Stomach (tissue), 9 donors: ENCODE data around the gene GLT8D1. TPM values are rescaled to one million over a fixed set of nuclear protein-coding genes. Genes with fewer than 3 reads are reported as not detected.

Source experiments
- DNase-seq, 2 donors: peaks; one replicate each; pipeline versions ENCODE4 v3.0.0 to v3.0.0-alpha.2; 2013 to 2019
- H3K27ac ChIP-seq, 5 donors: fragments of 200-600 bp in 4 of 5; sonication (generic) in 4 of 5; one replicate each; pipeline ENCODE4 v1.5.1; 2013 to 2019; ENCODE audit warnings: mild to moderate bottlenecking in 1 of 5, moderate library complexity in 1 of 5
- H3K27me3 ChIP-seq, 3 donors: fragments of 200-600 bp; sonication (generic); one replicate each; pipeline ENCODE4 v1.5.1; 2017 to 2019; ENCODE audit warnings: mixed run types in 1 of 3
- H3K36me3 ChIP-seq, 4 donors: fragments of 200-600 bp; sonication (generic); 1 replicate in 3 of 4; 2 replicates in 1 of 4; pipeline ENCODE4 v1.5.1; 2016 to 2019
- H3K4me1 ChIP-seq, 4 donors: fragments of 200-600 bp; sonication (generic); one replicate each; pipeline ENCODE4 v1.5.1; 2016 to 2019
- H3K4me3 ChIP-seq, 4 donors: fragments of 200-600 bp; sonication (generic) in 3 of 4; one replicate each; pipeline ENCODE4 v1.5.1; 2016 to 2019; ENCODE audit warnings: mild to moderate bottlenecking in 1 of 4
- H3K9me3 ChIP-seq, 4 donors: fragments of 200-600 bp; sonication (generic); one replicate each; pipeline ENCODE4 v1.5.1; 2016 to 2019
- EP300 ChIP-seq: sonication (generic); formaldehyde crosslinking; IDR thresholded peaks from one replicate; pipeline ENCODE4 v1.6.1; 2017; ENCODE audit warnings: antibody characterized with exemption
- POLR2A ChIP-seq, 4 donors: fragments of 450-650 bp; IDR thresholded peaks; one replicate each; pipeline ENCODE4 v1.6.1; 2016; ENCODE audit warnings: antibody characterized with exemption in 4 of 4, control low read depth in 2 of 4, mild to moderate bottlenecking in 1 of 4, moderate library complexity in 1 of 4
- POLR2AphosphoS5 ChIP-seq, 3 donors: sonication (generic); formaldehyde crosslinking; IDR thresholded peaks; one replicate each; pipeline ENCODE4 v1.6.1; 2016; ENCODE audit warnings: antibody characterized with exemption in 3 of 3
- WGBS, 5 donors: extraction: QIAGEN DNeasy Blood & Tissue Kit in 3 of 5; methylation state at CpG; one replicate each; pipeline versions ENCODE4 v1.1.5 to v1.1.7; 2013 to 2018; 5-methylcytosine and 5-hydroxymethylcytosine counted together
- intact Hi-C: fragments of 100-400 bp; cut with DNase I; formaldehyde crosslinking; loops from one replicate; pipeline ENCODE4 v1.15.1; 2023; ENCODE audit warnings: low total_unique reads
- polyA plus RNA-seq, 3 donors: library from polyadenylated mRNA; stranded (reverse); fragments of 200-250 nt; gene quantifications; one replicate each; pipeline ENCODE4 v1.2.3, GENCODE V29; 2013
- total RNA-seq, 5 donors: library from RNA; depleted of rRNA; stranded (reverse); fragments of >200 nt; gene quantifications; one replicate each; pipeline versions ENCODE4 v1.1.0 to v1.2.3, GENCODE V29; 2014 to 2016
- TF ChIP-seq, protein P1 (sequence below), 7 experiments: fragments of 450-650 bp in 4 of 7; fragments of 200-600 bp in 3 of 7; sonication (generic) in 3 of 7; IDR thresholded peaks; one replicate each; pipeline ENCODE4 v1.5.1; 2016 to 2019; ENCODE audit warnings: antibody characterized with exemption in 7 of 7, control low read depth in 2 of 7, mild to moderate bottlenecking in 1 of 7
- donor health status: healthy with polysubstance abuse.
- donor health status: Bipolar disorder and iron deficiency.
- donor health status: healthy.

The GLT8D1 gene
- total and polyA plus RNA-seq, 8 donors, result 9.4 to 81.9 (median 24.1) TPM

DNA sequence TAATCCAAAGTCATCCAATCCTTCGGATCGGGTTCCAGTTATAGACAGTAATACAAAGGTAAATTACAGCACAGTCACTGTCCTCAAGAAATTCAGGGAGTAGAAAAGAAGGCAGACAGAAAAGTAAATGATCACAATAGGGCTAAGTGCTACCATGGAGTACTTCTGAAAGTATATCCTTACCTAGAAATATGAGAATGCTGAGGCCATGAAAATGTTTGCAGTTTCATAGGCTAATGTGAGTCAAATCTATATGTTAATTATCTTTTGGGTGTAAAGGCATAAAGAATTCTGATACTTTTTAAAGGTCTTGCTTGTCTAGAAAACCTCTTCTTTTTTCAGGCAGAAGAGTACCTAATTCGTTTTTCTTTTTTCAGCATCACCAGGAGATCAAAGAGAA, 49.7 kb downstream of the GLT8D1 start:
- Histone ChIP-seq H3K4me3 (no peak overlapping the region), H3K36me3 (peaks cover 65 to 100% (median 100%) of the 10 kb centered on the region in 4 donors), H3K27me3 (no peaks in the 10 kb centered on the region), H3K4me1 (no peaks in the 10 kb centered on the region), H3K27ac (no peak overlapping the region), H3K9me3 (no peaks in the 10 kb centered on the region)
- WGBS, 5 donors, result 91 to 100% (median 92%) methylated on average over 3 of the region's 3 CpGs
- DNase-seq, result no peak
- TF ChIP-seq POLR2AphosphoS5 (IDR thresholded peaks at IDR 0.05) (no peak), POLR2A (IDR thresholded peaks at IDR 0.05) (no peak), EP300 (no peak)
- TF ChIP-seq, protein P1, sequence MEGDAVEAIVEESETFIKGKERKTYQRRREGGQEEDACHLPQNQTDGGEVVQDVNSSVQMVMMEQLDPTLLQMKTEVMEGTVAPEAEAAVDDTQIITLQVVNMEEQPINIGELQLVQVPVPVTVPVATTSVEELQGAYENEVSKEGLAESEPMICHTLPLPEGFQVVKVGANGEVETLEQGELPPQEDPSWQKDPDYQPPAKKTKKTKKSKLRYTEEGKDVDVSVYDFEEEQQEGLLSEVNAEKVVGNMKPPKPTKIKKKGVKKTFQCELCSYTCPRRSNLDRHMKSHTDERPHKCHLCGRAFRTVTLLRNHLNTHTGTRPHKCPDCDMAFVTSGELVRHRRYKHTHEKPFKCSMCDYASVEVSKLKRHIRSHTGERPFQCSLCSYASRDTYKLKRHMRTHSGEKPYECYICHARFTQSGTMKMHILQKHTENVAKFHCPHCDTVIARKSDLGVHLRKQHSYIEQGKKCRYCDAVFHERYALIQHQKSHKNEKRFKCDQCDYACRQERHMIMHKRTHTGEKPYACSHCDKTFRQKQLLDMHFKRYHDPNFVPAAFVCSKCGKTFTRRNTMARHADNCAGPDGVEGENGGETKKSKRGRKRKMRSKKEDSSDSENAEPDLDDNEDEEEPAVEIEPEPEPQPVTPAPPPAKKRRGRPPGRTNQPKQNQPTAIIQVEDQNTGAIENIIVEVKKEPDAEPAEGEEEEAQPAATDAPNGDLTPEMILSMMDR (IDR thresholded peaks at IDR 0.05), result no peak
- intact Hi-C loops, result no loop called here

DNA sequence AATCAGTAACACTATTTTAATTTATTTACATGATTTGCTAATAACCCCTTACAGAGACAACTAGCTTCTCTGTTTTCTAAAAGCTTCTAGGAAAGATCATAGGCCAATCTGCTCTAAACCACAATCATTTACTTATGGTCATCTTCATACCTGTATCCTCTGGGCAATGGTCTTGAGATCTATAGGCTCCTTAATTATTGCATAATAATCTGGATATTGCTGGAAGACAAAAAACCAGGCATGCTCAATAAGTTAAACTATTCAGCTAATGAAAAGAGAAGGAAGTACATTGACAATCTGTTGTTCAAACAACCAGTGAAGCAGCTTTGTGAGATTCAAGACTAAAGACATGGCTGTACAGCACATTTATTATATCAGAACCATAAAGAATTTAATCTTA, 54.0 kb downstream of the GLT8D1 start:
- intact Hi-C loops, result no loop called here
- H3K36me3 ChIP-seq, result peaks cover 39 to 100% (median 97%) of the 10 kb centered on the region in 4 donors

DNA sequence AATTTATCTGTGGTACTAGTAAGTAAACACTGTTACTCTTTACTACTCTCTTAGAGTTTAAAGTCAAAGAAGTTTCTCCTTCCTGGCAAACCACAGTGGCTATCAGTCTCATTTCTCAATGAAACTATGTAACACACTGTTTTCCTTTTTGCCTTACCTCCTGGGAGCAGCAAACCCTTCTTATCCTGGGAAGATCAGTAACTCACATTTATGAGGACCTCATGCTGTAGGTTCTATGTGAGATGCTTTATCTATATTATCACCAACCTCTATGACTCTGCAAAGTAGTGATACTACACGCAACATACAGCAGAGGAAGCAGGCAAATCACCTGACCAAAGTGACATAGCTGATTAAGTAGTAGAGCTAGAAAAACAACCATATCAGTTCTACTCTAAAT, 55.2 kb downstream of the GLT8D1 start:
- no peak for DNase-seq
- intact Hi-C loops, result no loop called here

More for the DNA sequence above, 54.0 kb downstream of the GLT8D1 start:
- TF ChIP-seq POLR2AphosphoS5 (IDR thresholded peaks at IDR 0.05), result no peak
- no peak for TF ChIP-seq EP300
- TF ChIP-seq, protein P1 (IDR thresholded peaks at IDR 0.05), result no peak
- no peak for TF ChIP-seq POLR2A (IDR thresholded peaks at IDR 0.05)
- Histone ChIP-seq H3K4me1 (no peaks in the 10 kb centered on the region), H3K9me3 (no peaks in the 10 kb centered on the region), H3K27ac (no peak overlapping the region), H3K4me3 (no peak overlapping the region), H3K27me3 (no peaks in the 10 kb centered on the region)
- DNase-seq, result no peak

DNA sequence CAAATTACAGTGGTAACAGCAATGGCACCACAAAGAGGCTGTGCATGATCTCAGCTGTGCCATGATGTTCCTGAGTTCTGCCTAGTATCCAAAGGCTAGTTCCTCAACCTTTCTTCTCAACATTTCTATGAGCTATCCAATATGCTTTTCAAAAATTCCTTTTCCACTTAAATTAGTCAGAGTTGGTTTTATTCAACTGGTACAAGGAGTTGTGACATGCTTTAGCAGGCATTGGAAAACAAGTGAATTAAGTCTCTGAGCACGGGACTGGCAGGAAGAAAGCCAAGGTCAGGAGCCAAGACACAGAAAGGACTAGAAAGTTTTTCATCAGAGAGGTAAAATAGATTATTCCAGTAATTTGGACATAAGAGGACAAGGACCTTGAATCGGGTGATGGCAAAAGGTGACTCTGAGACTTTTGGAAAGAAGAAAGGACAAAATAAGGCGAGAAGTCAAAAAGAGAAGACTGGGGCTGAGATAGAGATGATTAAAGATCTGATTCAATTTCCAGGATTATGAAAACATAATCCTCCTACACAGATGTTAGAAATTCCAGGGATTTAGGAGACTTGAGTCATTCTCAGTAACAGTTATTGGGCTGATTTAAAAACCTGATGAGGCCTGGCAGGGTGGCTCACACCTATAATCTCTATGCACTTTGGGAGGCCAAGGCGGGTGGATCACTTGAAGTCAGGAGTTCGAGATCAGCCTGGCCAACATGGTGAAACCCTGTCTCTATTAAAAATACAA, 56.0 kb downstream of the GLT8D1 start:
- intact Hi-C loops, result no loop called here
- TF ChIP-seq POLR2A (IDR thresholded peaks at IDR 0.05) (no peak), POLR2AphosphoS5 (IDR thresholded peaks at IDR 0.05) (no peak), EP300 (no peak)
- TF ChIP-seq, protein P1 (IDR thresholded peaks at IDR 0.05), result no peak

More for the DNA sequence above, 55.2 kb downstream of the GLT8D1 start:
- Histone ChIP-seq H3K27me3 (no peaks in the 10 kb centered on the region), H3K4me1 (no peaks in the 10 kb centered on the region), H3K36me3 (peaks cover 28 to 100% (median 93%) of the 10 kb centered on the region in 4 donors), H3K27ac (peak overlapping the region in 1 of 5 donors; percentile 32), H3K4me3 (no peak overlapping the region), H3K9me3 (no peaks in the 10 kb centered on the region)
- TF ChIP-seq POLR2A (IDR thresholded peaks at IDR 0.05) (no peak), EP300 (no peak), POLR2AphosphoS5 (IDR thresholded peaks at IDR 0.05) (no peak)
- TF ChIP-seq, protein P1 (IDR thresholded peaks at IDR 0.05), result no peak
- 75 to 93% (median 86%) methylated on average over 1 of the region's 1 CpG for WGBS, 5 donors

More for the DNA sequence above, 56.0 kb downstream of the GLT8D1 start:
- 72 to 95% (median 91%) methylated on average over 4 to 5 of the region's 5 CpGs for WGBS, 5 donors
- no peak overlapping the region for H3K4me3 ChIP-seq
- H3K36me3 ChIP-seq, result peaks cover 27 to 100% (median 93%) of the 10 kb centered on the region in 4 donors
- no peaks in the 10 kb centered on the region for H3K9me3 ChIP-seq
- H3K27ac ChIP-seq, result peak overlapping the region in 2 of 5 donors; percentile 32 to 44
- H3K27me3 ChIP-seq, result no peaks in the 10 kb centered on the region
- no peak for DNase-seq
- no peaks in the 10 kb centered on the region for H3K4me1 ChIP-seq
